Measurements from ENCODE around the gene HSF2.
"Not testable (repeated sequence)": the region's sequence is repeated elsewhere in the genome, so short reads cannot be mapped to it uniquely, and the experiment has no call there.

The HSF2 gene

DNA sequence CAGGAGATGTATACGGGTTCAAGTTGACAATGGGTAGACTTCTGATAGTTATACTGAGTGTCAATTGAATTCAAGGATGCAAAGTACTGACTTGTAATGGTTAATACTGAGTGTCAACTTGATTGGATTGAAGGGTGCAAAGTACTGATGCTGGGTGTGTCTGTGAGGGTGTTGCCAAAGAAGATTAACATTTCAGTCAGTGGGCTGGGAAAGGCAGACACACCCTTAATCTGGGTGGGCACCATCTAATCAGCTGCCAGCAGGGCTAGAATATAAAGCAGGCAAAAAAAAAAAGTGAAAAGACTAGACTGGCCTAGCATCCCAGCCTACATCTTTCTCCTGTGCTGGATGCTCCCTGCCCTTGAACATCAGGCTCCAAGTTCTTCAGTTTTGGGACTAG is 55.7 kb downstream of the HSF2 start:
- not testable (repeated sequence) for DNase-seq

DNA sequence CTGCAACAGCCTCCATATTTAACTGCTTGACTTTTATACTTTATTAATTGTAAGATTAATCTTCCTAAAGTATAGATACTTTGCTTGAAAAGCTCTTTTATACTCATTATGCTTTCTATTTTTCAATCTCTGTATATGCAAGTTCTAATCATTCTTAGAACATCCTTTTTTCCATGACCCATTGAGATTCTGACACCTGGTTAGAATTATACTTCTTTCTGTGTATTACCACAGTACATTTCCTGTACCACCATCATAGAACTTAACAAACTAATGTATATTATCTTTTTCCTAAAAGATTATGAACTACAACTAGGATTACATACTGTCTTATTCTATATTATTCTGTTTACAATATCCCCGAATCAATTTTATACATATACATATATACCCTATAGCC is 58.6 kb downstream of the HSF2 start:
- no peak for DNase-seq

DNA sequence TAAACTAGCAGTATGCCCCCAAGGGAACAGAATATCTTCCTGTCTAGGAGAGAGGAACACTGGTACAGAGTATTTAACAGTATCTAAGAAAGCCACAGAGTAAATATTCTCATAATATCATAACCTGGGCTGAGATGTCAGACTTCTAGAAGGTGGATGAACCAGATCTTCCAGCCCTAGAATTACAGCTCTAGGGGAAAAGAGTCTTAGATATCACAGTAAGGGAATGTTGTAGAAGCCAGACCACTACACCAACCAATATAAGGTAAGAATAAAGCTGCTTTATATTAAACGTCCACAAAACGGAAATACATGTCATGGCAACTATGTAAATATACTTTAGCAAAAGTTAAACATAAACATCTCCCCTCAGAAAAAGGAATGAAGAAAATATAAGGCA is 59.8 kb downstream of the HSF2 start:
- DNase-seq, result no peak

DNA sequence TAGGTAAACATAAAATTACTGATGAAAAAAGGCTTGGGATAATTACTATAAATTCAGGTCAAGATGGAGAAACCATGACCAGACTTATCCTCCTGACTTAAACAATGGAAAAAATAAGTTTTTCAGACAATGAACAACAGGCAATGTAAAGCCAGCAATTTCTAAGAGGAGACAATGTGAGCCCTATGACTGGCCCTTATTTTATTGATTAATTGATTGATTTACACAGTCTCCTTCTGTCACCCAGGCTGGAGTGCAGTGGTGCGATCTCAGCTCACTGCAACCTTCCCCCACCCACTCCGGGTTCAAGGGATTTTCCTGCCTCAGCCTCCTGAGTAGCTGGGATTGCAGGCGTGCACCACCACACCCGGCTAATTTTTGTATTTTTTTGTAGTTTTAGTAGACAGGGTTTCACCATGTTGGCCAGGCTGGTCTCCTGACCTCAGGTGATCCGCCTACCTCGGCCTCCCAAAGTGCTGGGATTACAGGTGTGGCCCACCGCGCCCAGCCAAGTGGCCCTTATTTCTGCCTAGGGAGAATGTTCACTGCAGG is 60.5 kb downstream of the HSF2 start:
- DNase-seq, result not testable (repeated sequence)

DNA sequence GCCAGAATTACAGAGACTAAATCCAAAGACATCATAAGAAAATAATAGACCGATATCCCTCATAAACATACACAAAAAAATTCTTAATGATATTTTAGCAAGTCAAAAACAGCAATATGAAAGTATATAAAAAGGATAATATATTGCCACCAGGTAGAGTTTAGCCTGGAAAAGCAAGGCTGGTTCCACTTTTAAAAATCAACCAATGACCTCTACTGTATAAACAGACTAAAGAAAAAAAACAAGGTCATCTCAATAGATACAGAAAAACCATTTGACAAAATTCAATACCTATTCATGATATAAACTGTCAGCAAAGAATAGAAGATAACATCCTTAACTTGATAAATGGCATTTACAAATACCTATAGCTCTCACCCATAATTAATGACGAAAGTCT is 62.4 kb downstream of the HSF2 start:
- no peak for DNase-seq

DNA sequence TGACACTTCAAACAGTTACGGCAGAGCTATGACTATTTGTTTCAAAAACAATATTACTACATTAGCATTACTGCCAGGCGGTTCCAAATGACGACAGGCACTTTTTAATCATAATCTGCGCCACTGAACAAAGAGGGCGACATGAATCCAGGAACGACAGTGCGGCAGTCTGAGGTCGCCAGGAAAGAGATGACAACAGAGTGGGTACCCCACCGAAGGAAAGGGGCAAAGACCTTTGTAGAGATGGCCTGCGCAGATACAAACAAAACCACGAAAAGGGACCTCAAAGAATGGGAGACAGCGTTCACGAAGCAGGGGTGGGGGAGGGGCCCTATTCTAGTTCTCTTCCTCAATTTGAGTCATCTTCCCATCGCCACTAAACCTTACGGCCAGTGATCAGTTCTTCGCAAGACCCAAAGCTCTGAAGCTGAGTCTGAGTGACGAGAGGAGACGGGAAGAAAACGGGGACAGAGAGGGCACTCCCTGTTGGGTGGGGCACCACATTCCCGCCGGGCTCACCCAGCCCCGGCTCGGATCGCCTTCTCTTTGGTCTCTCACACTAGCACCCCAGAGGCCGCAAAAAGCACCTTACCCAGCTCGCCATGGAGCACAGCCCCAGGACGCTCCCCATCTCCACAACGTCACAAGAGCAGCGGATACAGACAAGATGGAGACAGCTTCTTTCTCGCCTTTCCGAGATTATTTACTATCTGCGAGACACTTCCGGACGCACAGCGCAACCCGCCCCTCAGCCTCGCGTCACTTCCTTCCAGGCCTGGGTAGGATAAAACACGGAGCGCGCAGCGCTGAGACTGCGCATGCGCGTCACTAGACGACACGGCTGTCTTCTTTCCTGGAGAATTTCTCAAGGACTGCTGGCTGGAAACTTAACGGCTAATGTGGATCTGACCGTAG is 71.9 kb downstream of the HSF2 start, which contains the start of gene SERINC1:
Gene SERINC1 (minus strand): TSS at position 701 of the 915 bp plus-strand sequence. CDS start 70 bp downstream, at position 631.
- peak; percentile 87 to 93 (median 91) for DNase-seq

DNA sequence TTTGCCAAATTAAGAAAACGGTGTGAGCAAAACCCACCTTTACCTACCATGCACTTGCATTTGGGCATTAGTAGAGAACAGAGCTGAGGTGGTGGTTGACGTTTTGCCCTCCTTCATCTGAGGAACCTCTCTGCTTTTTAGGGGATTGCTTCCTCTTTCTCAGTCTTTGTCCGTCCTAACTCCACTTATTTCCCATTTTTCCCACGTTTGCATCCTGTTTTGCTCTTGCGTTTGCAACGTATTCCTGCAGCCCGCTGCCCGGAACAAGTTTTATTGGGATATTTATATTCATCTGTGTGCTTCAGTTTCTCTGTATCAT is 72.5 kb downstream of the HSF2 start:
- no peak for DNase-seq

DNA sequence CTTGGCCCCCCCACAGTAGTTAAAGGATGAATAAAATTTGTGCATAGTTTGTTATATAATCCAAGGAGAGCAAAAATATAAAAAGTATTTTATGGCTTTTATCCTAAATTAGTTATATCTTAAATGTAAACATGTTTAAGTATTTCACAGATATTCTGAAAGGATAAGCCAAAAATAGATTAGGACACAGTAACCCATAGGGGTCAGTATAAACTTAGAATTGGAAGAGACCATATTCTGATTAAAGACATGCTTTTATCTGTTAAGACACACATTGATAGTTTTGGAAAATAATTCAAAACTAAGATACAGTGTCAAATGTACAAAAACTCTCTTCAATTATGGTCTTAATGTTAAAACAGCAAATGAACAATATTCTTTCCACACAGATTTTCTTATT is 76.7 kb downstream of the HSF2 start:
- peak in 1 of 5 donors; percentile 5 for DNase-seq

DNA sequence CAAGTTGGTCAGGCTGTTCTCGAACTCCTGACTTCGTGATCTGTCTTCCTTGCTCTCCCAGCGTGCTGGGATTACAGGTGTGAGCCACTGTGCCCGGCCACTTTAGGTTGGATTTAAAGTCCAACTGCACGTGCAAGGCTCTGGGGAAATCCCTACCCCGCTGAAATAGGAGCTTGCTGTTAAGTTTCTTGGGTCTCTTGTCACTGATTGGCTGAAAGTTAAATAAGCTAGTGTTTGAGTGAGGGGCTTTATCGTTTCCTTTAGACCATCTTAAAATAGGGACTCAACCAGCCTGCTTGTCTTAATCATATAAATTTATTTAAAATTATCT is 83.3 kb downstream of the HSF2 start:
- DNase-seq, result no peak

Data from T-helper 1 cell (primary cell).